ENCODE results near the gene TRIM6.

DNA sequence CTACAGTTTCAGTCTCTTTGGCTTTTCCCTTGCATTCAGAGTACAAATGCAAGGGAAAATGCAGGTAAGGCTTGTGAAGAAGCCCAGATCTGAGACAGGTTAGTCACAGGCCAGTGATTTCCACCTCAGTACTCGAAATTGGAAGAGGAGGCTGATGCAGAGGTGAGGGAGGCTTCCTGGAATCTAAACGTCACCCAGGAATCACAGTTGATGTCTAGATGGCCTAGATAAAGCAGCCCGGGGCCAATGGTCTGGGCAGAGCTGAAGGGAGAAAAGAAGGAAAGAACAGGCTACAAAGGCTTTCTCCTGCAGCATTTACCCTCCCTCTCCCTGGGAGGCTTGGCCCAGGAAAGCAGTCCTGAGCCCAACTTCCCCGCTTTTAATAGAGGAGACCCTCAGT lies 8.5 kb downstream of the TRIM6 start:
- no peak for TF ChIP-seq POLR2A (IDR thresholded peaks at IDR 0.05; ENCODE audit: low read depth, low read length)
- no peak for TF ChIP-seq POLR2AphosphoS5 (IDR thresholded peaks at IDR 0.05; ENCODE audit: low read depth, low read length)
- no peak for TF ChIP-seq TAF1 (IDR thresholded peaks at IDR 0.05; ENCODE audit: low read depth, low read length)
- no peak for TF ChIP-seq PAX5 (IDR thresholded peaks at IDR 0.05; ENCODE audit: insufficient read depth, low read length, severe bottlenecking)
- TF ChIP-seq SPI1 (IDR thresholded peaks at IDR 0.05; ENCODE audit: low read depth, low read length): no peak
